Kidney tubule cell (primary cell): ENCODE measurements around the gene KRT36.

Experiments used
- DNase-seq: peaks from one replicate; pipeline ENCODE4 v3.0.0-alpha.2; 2018; ENCODE audit warnings: low spot score

The KRT36 gene

GRCh38 chr17:41500131-41500911 is 10.6 kb upstream of the KRT36 start:
- peak; percentile 95 for DNase-seq

GRCh38 chr17:41499714-41500113 is 10.0 kb upstream of the KRT36 start:
- DNase-seq: no peak

GRCh38 chr17:41498276-41498675 is 8.6 kb upstream of the KRT36 start:
- DNase-seq: peak; percentile 33

- DNase-seq: peak; percentile 96
Observed at GRCh38 chr17:41496803-41497484, 7.2 kb upstream of the KRT36 start.

GRCh38 chr17:41494524-41494923 is 4.8 kb upstream of the KRT36 start:
- peak; percentile 79 for DNase-seq

- peak; percentile 54 for DNase-seq
Observed at GRCh38 chr17:41492771-41493170, 3.1 kb upstream of the KRT36 start.

- no peak for DNase-seq
Observed at GRCh38 chr17:41492351-41492750, 2.6 kb upstream of the KRT36 start.

- DNase-seq: no peak
Observed at GRCh38 chr17:41491476-41491875, 1.8 kb upstream of the KRT36 start.

GRCh38 chr17:41490000-41490990 is 585 bp upstream of the KRT36 start:
- no peak for DNase-seq

- no peak for DNase-seq
Observed at GRCh38 chr17:41486809-41487530, 2.7 kb downstream of the KRT36 start.

- no peak for DNase-seq
Observed at GRCh38 chr17:41486316-41486715, 3.4 kb downstream of the KRT36 start.

GRCh38 chr17:41484920-41485904 is 4.5 kb downstream of the KRT36 start:
- DNase-seq: no peak

- DNase-seq: peak; percentile 72
Observed at GRCh38 chr17:41483991-41484826, 5.5 kb downstream of the KRT36 start.

- no peak for DNase-seq
Observed at GRCh38 chr17:41483531-41483930, 6.2 kb downstream of the KRT36 start.

GRCh38 chr17:41481036-41481435 is 8.7 kb downstream of the KRT36 start, which contains the start of gene KRT35:
Gene KRT35 (minus strand): TSS chr17:41481151. CDS start chr17:41481097, 54 bp downstream.
- no peak for DNase-seq

GRCh38 chr17:41480581-41480980 is 9.1 kb downstream of the KRT36 start:
- no peak for DNase-seq

- DNase-seq: no peak
Observed at GRCh38 chr17:41480136-41480535, 9.6 kb downstream of the KRT36 start.

GRCh38 chr17:41478237-41478636 is 11.5 kb downstream of the KRT36 start:
- DNase-seq: peak; percentile 29
